ENCODE results near the gene NAP1L5.

GRCh38 chr4:88674565-88674964, 23.1 kb downstream of the NAP1L5 start:
- TF ChIP-seq CTCF (conservative IDR thresholded peaks at IDR 0.05; ENCODE audit: low read length) (no peak), EZH2phosphoT487 (IDR thresholded peaks at IDR 0.05; ENCODE audit: borderline replicate concordance, low read depth, low read length) (no peak)
